Upper lobe of right lung (tissue), 1 donor: ENCODE data around the gene PTCH1. TPM values are rescaled to one million over a fixed set of nuclear protein-coding genes. Genes with fewer than 3 reads are reported as not detected.

ENCODE experiments used
- ATAC-seq: fragments of 200-7000 bp; cut with Tn5 transposase; one replicate; pipeline ENCODE4 v1.9.1; 2020; ENCODE audit warnings: mild to moderate bottlenecking, moderate library complexity
- DNase-seq: peaks from one replicate; pipeline ENCODE4 v3.0.0-alpha.2; 2020
- H3K27ac ChIP-seq: fragments of 200-600 bp; one replicate; pipeline ENCODE4 v1.8.0; 2022
- H3K27me3 ChIP-seq: fragments of 200-600 bp; one replicate; pipeline ENCODE4 v1.8.0; 2022; ENCODE audit warnings: mild to moderate bottlenecking
- H3K36me3 ChIP-seq: fragments of 200-600 bp; one replicate; pipeline ENCODE4 v1.8.0; 2022
- H3K4me1 ChIP-seq: fragments of 200-600 bp; one replicate; pipeline ENCODE4 v1.8.0; 2022
- H3K4me3 ChIP-seq: fragments of 200-600 bp; one replicate; pipeline ENCODE4 v1.8.0; 2022; ENCODE audit warnings: mild to moderate bottlenecking
- H3K9me3 ChIP-seq: fragments of 200-600 bp; one replicate; pipeline ENCODE4 v1.8.0; 2022
- CTCF ChIP-seq: fragments of 200-600 bp; IDR thresholded peaks from one replicate; pipeline ENCODE4 v1.8.0; 2022; ENCODE audit warnings: antibody characterized with exemption
- intact Hi-C: fragments of 100-400 bp; cut with DNase I; formaldehyde crosslinking; loops from one replicate; pipeline ENCODE4 v1.11.0; 2022
- total RNA-seq: library from RNA; stranded (reverse); fragmentation: NEBNext Ultra II Directional; extraction: Animal tissue kit (Norgen Biotek cat#: 25700); gene quantifications from one replicate; pipeline ENCODE4 v1.2.1, GENCODE V29; 2021
- donor health status: DM: no; HTN: yes; CAD: no; lungs with severe emphysema.

The PTCH1 gene
- total RNA-seq, 1 donor from 2014 or later = 25.9 TPM

GRCh38 chr9:95422650-95423049 lies 94.1 kb downstream of the PTCH1 start:
- Histone ChIP-seq H3K36me3 (no peaks in the 10 kb centered on the region), H3K4me3 (no peak overlapping the region), H3K27ac (no peak overlapping the region), H3K4me1 (no peaks in the 10 kb centered on the region), H3K27me3 (no peaks in the 10 kb centered on the region), H3K9me3 (peaks cover 10% of the 10 kb centered on the region)
- no peak for TF ChIP-seq CTCF
- intact Hi-C loops = no loop called here
- no peak for ATAC-seq
- DNase-seq = no peak

GRCh38 chr9:95420518-95420917 lies 96.3 kb downstream of the PTCH1 start:
- ATAC-seq (no peak), DNase-seq (no peak)
- H3K9me3 ChIP-seq = peaks cover 10% of the 10 kb centered on the region
- no peaks in the 10 kb centered on the region for H3K36me3 ChIP-seq
- no peak overlapping the region for H3K27ac ChIP-seq
- intact Hi-C loops = no loop called here
- H3K4me1 ChIP-seq = no peaks in the 10 kb centered on the region
- H3K27me3 ChIP-seq = no peaks in the 10 kb centered on the region
- TF ChIP-seq CTCF = no peak
- H3K4me3 ChIP-seq = no peak overlapping the region

- intact Hi-C loops = no loop called here
- Histone ChIP-seq H3K27ac (no peak overlapping the region), H3K9me3 (peaks cover 10% of the 10 kb centered on the region), H3K4me1 (no peaks in the 10 kb centered on the region), H3K36me3 (no peaks in the 10 kb centered on the region), H3K4me3 (no peak overlapping the region), H3K27me3 (no peaks in the 10 kb centered on the region)
- DNase-seq = no peak
- TF ChIP-seq CTCF = no peak
- no peak for ATAC-seq
These were observed 97.3 kb downstream of the PTCH1 start for GRCh38 chr9:95419444-95419843.

GRCh38 chr9:95415158-95415557 lies 101.6 kb downstream of the PTCH1 start:
- H3K36me3 ChIP-seq = no peaks in the 10 kb centered on the region
- H3K4me1 ChIP-seq = peaks cover 2% of the 10 kb centered on the region
- ATAC-seq (no peak), DNase-seq (no peak)
- no peaks in the 10 kb centered on the region for H3K9me3 ChIP-seq
- intact Hi-C loops = no loop called here
- H3K27ac ChIP-seq = no peak overlapping the region
- no peak overlapping the region for H3K4me3 ChIP-seq
- no peaks in the 10 kb centered on the region for H3K27me3 ChIP-seq
- TF ChIP-seq CTCF = no peak

GRCh38 chr9:95413793-95414192 lies 103.0 kb downstream of the PTCH1 start:
- H3K36me3 ChIP-seq = no peaks in the 10 kb centered on the region
- no peak overlapping the region for H3K27ac ChIP-seq
- ATAC-seq (no peak), DNase-seq (no peak)
- H3K27me3 ChIP-seq = no peaks in the 10 kb centered on the region
- H3K4me1 ChIP-seq = peaks cover 4% of the 10 kb centered on the region
- TF ChIP-seq CTCF = no peak
- no peaks in the 10 kb centered on the region for H3K9me3 ChIP-seq
- intact Hi-C loops = no loop called here
- no peak overlapping the region for H3K4me3 ChIP-seq
